ENCODE data around the gene CERS3. TPM values are rescaled to one million over a fixed set of nuclear protein-coding genes. Genes with fewer than 3 reads are reported as not detected.

Gene CERS3
- polyA plus RNA-seq, 1 donor (not counting 4 experiments of a cell fraction or from before 2014, with no cell fraction given), result 23.5 TPM

GRCh38 chr15:100572362-100572983, 43.7 kb upstream of the CERS3 start:
- Histone ChIP-seq H3K9ac (ENCODE audit: control insufficient read depth, extremely low read depth, insufficient read depth, low read length) (no peak overlapping the region), H3K27me3 (ENCODE audit: control insufficient read depth, extremely low read depth, insufficient read depth, low read length) (no peaks in the 10 kb centered on the region), H3K79me2 (ENCODE audit: control insufficient read depth, insufficient read depth, low read length) (no peaks in the 10 kb centered on the region), H3K4me3 (ENCODE audit: control insufficient read depth in 2 of 3, extremely low read depth in 1 of 3, insufficient read depth in 2 of 3, low read depth in 1 of 3, low read length in 3 of 3) (no peak overlapping the region), H3K9me1 (ENCODE audit: control insufficient read depth, extremely low read depth, insufficient read depth, low read length) (no peaks in the 10 kb centered on the region), H3K4me2 (ENCODE audit: control insufficient read depth, extremely low read depth, insufficient read depth, low read depth, low read length) (no peak overlapping the region), H3K4me1 (ENCODE audit: control insufficient read depth, extremely low read depth, insufficient read depth, low read length) (no peaks in the 10 kb centered on the region), H4K20me1 (ENCODE audit: control insufficient read depth, extremely low read depth, insufficient read depth, low read length) (no peaks in the 10 kb centered on the region), H3K9me3 (ENCODE audit: control insufficient read depth, low read depth, low read length) (no peaks in the 10 kb centered on the region), H3K36me3 (ENCODE audit: control insufficient read depth in 2 of 2, extremely low read depth in 1 of 2, insufficient read depth in 2 of 2, low read length in 2 of 2) (peaks cover 9 to 12% of the 10 kb centered on the region in 2 experiments), H3K27ac (ENCODE audit: control insufficient read depth, insufficient read depth, low read length) (no peak overlapping the region), H2AFZ (ENCODE audit: control insufficient read depth, low read length) (no peak overlapping the region)
- FAIRE-seq (no peak), DNase-seq (ENCODE audit: low read depth, low spot score) (no peak)
- TF ChIP-seq CTCF (optimal IDR thresholded peaks at IDR 0.05 in 1 of 3, IDR thresholded peaks at IDR 0.05 in 1 of 3, conservative IDR thresholded peaks at IDR 0.05 in 1 of 3; ENCODE audit: extremely low read depth in 1 of 3, insufficient read depth in 2 of 3, low read length in 3 of 3), result peak in 2 of 3 experiments; percentile 7 to 28
- TF ChIP-seq EZH2 (IDR thresholded peaks at IDR 0.05; ENCODE audit: low read length), result no peak
- dilution Hi-C loops (cut with MboI; ENCODE audit: extremely low pct_ligation_motif_present, low sequenced_read_pairs), result no loop called here

DNA sequence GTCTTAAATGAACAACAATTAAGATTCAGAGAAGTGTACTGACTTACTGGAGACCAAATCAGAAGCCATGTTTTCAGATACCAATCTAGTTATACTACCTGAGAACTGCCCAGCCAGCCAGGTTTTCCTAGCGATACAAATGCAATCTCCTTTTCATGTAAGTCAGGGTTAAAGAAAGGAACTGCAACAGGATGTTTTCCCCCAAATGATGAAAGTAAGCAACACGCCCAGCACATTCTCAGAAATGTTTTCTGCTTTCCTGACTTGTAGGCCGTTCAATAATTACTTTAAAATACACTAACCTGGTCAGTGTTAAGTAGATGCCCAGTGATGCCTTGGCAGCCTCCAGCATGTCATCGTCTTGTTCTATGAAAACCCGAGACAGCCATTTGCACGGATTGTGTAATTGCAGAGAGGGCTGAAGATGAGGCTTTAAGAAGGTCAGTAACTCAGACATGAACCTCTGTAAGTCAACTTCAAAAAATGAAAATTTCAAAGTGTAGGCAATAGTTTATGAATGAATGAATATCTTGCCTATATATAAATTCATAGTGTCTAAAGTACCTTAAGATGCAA, 42.9 kb upstream of the CERS3 start:
- no peaks in the 10 kb centered on the region for H3K79me2 ChIP-seq (ENCODE audit: control insufficient read depth, insufficient read depth, low read length)
- H3K4me3 ChIP-seq (ENCODE audit: control insufficient read depth in 2 of 3, extremely low read depth in 1 of 3, insufficient read depth in 2 of 3, low read depth in 1 of 3, low read length in 3 of 3), result no peak overlapping the region
- dilution Hi-C loops (cut with MboI; ENCODE audit: extremely low pct_ligation_motif_present, low sequenced_read_pairs), result no loop called here
- H3K4me1 ChIP-seq (ENCODE audit: control insufficient read depth, extremely low read depth, insufficient read depth, low read length), result no peaks in the 10 kb centered on the region
- H2AFZ ChIP-seq (ENCODE audit: control insufficient read depth, low read length), result no peak overlapping the region
- H3K9me3 ChIP-seq (ENCODE audit: control insufficient read depth, low read depth, low read length), result no peaks in the 10 kb centered on the region
- H3K9me1 ChIP-seq (ENCODE audit: control insufficient read depth, extremely low read depth, insufficient read depth, low read length), result no peaks in the 10 kb centered on the region
- no peak overlapping the region for H3K9ac ChIP-seq (ENCODE audit: control insufficient read depth, extremely low read depth, insufficient read depth, low read length)
- TF ChIP-seq CTCF (optimal IDR thresholded peaks at IDR 0.05 in 1 of 3, IDR thresholded peaks at IDR 0.05 in 1 of 3, conservative IDR thresholded peaks at IDR 0.05 in 1 of 3; ENCODE audit: extremely low read depth in 1 of 3, insufficient read depth in 2 of 3, low read length in 3 of 3) (no peak), EZH2 (IDR thresholded peaks at IDR 0.05; ENCODE audit: low read length) (no peak)
- H3K27ac ChIP-seq (ENCODE audit: control insufficient read depth, insufficient read depth, low read length), result no peak overlapping the region
- DNase-seq (ENCODE audit: low read depth, low spot score) (no peak), FAIRE-seq (no peak)
- peaks cover 9 to 12% of the 10 kb centered on the region in 2 experiments for H3K36me3 ChIP-seq (ENCODE audit: control insufficient read depth in 2 of 2, extremely low read depth in 1 of 2, insufficient read depth in 2 of 2, low read length in 2 of 2)
- no peaks in the 10 kb centered on the region for H4K20me1 ChIP-seq (ENCODE audit: control insufficient read depth, extremely low read depth, insufficient read depth, low read length)
- H3K4me2 ChIP-seq (ENCODE audit: control insufficient read depth, extremely low read depth, insufficient read depth, low read depth, low read length), result no peak overlapping the region
- H3K27me3 ChIP-seq (ENCODE audit: control insufficient read depth, extremely low read depth, insufficient read depth, low read length), result no peaks in the 10 kb centered on the region
